Measurements from ENCODE around the gene CA5B. TPM values are rescaled to one million over a fixed set of nuclear protein-coding genes. Genes with fewer than 3 reads are reported as not detected.

The CA5B gene
- total RNA-seq, 4 donors from 2014 or later = 0.24 to 3.4 (median 1.8) TPM

- TF ChIP-seq CTCF (IDR thresholded peaks at IDR 0.05 in 4 of 5, conservative IDR thresholded peaks at IDR 0.05 in 1 of 5) (no peak), POLR2A (IDR thresholded peaks at IDR 0.05) (no peak)
- ATAC-seq (no peak), DNase-seq (no peak)
- Histone ChIP-seq H3K9me3 (no peaks in the 10 kb centered on the region), H3K4me1 (no peaks in the 10 kb centered on the region), H3K4me3 (no peak overlapping the region), H3K36me3 (peaks cover 0 to 30% of the 10 kb centered on the region in 2 donors), H3K27ac (no peak overlapping the region), H3K27me3 (no peaks in the 10 kb centered on the region)
- intact Hi-C loops (cut with DNase I; ENCODE audit: low total_unique reads) = no loop called here
- in situ Hi-C loops (cut with MboI; ENCODE audit: low sequenced_read_pairs in 4 of 4) = loop anchor here in 1 of 4 donors (25.0 kb wide), 1 partner anchor 95 kb away; no protein-coding TSS in a partner anchor
Measured at GRCh38 chrX:15816886-15817285, 78.8 kb downstream of the CA5B start.

- TF ChIP-seq CTCF (IDR thresholded peaks at IDR 0.05 in 4 of 5, conservative IDR thresholded peaks at IDR 0.05 in 1 of 5) = no peak
- no peak for TF ChIP-seq POLR2A (IDR thresholded peaks at IDR 0.05)
- DNase-seq (no peak), ATAC-seq (no peak)
- Histone ChIP-seq H3K4me1 (no peaks in the 10 kb centered on the region), H3K27ac (no peak overlapping the region), H3K27me3 (no peaks in the 10 kb centered on the region), H3K36me3 (peaks cover 0 to 30% of the 10 kb centered on the region in 2 donors), H3K9me3 (no peaks in the 10 kb centered on the region), H3K4me3 (no peak overlapping the region)
- in situ Hi-C loops (cut with MboI; ENCODE audit: low sequenced_read_pairs in 4 of 4) (loop anchor here in 1 of 4 donors (25.0 kb wide), 1 partner anchor 92 kb away; no protein-coding TSS in a partner anchor), intact Hi-C loops (cut with DNase I; ENCODE audit: low total_unique reads) (no loop called here)
Measured at GRCh38 chrX:15820106-15821073, 82.3 kb downstream of the CA5B start.

- intact Hi-C loops (cut with DNase I; ENCODE audit: low total_unique reads) = no loop called here
- H3K36me3 ChIP-seq = peaks cover 0 to 33% of the 10 kb centered on the region in 2 donors
- no peaks in the 10 kb centered on the region for H3K9me3 ChIP-seq
- no peaks in the 10 kb centered on the region for H3K4me1 ChIP-seq
- H3K27ac ChIP-seq = no peak overlapping the region
- TF ChIP-seq POLR2A (IDR thresholded peaks at IDR 0.05) = no peak
- TF ChIP-seq CTCF (IDR thresholded peaks at IDR 0.05 in 4 of 5, conservative IDR thresholded peaks at IDR 0.05 in 1 of 5) = no peak
- in situ Hi-C loops (cut with MboI; ENCODE audit: low sequenced_read_pairs in 4 of 4) = loop anchor here in 1 of 4 donors (25.0 kb wide), 1 partner anchor 89 kb away; no protein-coding TSS in a partner anchor
- no peaks in the 10 kb centered on the region for H3K27me3 ChIP-seq
- no peak overlapping the region for H3K4me3 ChIP-seq
- no peak for ATAC-seq
- DNase-seq = no peak
Measured at GRCh38 chrX:15822922-15823321, 84.9 kb downstream of the CA5B start.

GRCh38 chrX:15825936-15826335 is 87.9 kb downstream of the CA5B start:
- Histone ChIP-seq H3K36me3 (peaks cover 0 to 23% of the 10 kb centered on the region in 2 donors), H3K4me3 (no peak overlapping the region), H3K27ac (no peak overlapping the region), H3K4me1 (no peaks in the 10 kb centered on the region), H3K27me3 (no peaks in the 10 kb centered on the region), H3K9me3 (no peaks in the 10 kb centered on the region)
- in situ Hi-C loops (cut with MboI; ENCODE audit: low sequenced_read_pairs in 4 of 4) = no loop called here
- TF ChIP-seq CTCF (IDR thresholded peaks at IDR 0.05 in 4 of 5, conservative IDR thresholded peaks at IDR 0.05 in 1 of 5) (no peak), POLR2A (IDR thresholded peaks at IDR 0.05) (no peak)
- intact Hi-C loops (cut with DNase I; ENCODE audit: low total_unique reads) = no loop called here
- ATAC-seq = no peak
- no peak for DNase-seq
